ENCODE measurements around the gene NOG.

Gene NOG

DNA sequence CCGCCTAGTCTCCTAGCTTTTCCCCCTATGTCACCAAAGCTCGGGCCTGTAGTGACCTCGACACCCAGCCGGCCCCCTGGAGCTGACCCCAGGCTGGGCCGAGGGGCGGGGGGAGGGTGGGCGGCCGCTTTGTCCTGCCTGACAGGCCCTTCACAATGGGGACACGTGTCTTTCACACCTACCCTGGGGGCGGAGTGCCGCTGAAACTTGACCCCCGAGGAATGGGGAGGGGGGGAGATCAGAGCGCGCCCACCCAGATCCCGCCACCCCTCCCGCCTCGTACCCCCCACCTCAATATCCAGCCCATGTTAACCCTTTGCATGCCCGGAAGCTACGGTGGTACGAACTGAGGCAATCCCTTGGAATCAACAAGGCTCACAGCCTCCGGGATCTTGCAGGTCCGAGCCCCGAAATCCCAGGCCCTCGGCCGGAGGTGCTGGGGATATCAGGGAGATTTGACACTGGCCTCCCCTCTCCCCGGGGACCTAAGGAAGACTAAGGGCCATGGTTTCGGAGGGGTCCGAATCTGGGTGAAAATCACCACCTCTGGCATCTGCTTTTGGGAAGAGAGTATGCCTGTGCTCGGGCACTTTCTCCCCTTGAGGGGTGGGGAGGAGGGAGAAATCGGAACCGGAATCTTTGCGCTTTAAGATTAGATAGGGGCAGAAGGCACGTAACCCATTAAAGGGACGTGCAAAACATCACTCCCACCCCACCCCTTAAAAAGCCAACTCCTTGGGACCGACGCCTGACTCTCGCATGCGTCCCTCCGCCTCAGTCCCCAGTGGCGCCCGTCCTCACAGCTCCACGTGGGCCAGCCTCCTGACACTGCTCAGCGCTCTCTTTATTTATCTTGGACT lies 2.6 kb downstream of the NOG start:
- H3K4me1 ChIP-seq (ENCODE audit: insufficient read depth, poor library complexity, severe bottlenecking): no peaks in the 10 kb centered on the region
- peak overlapping the region; percentile 11 for H3K4me3 ChIP-seq (ENCODE audit: severe bottlenecking)
- peaks cover 21% of the 10 kb centered on the region for H3K27me3 ChIP-seq (ENCODE audit: insufficient read depth, poor library complexity, severe bottlenecking)
- TF ChIP-seq, protein P1, sequence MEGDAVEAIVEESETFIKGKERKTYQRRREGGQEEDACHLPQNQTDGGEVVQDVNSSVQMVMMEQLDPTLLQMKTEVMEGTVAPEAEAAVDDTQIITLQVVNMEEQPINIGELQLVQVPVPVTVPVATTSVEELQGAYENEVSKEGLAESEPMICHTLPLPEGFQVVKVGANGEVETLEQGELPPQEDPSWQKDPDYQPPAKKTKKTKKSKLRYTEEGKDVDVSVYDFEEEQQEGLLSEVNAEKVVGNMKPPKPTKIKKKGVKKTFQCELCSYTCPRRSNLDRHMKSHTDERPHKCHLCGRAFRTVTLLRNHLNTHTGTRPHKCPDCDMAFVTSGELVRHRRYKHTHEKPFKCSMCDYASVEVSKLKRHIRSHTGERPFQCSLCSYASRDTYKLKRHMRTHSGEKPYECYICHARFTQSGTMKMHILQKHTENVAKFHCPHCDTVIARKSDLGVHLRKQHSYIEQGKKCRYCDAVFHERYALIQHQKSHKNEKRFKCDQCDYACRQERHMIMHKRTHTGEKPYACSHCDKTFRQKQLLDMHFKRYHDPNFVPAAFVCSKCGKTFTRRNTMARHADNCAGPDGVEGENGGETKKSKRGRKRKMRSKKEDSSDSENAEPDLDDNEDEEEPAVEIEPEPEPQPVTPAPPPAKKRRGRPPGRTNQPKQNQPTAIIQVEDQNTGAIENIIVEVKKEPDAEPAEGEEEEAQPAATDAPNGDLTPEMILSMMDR (IDR thresholded peaks at IDR 0.05; ENCODE audit: poor library complexity, severe bottlenecking): no peak
- DNase-seq (ENCODE audit: low spot score): no peak
- no peaks in the 10 kb centered on the region for H3K36me3 ChIP-seq (ENCODE audit: low read depth)
- peak overlapping the region; percentile 83 for H3K27ac ChIP-seq (ENCODE audit: poor library complexity, severe bottlenecking)
- H3K9me3 ChIP-seq (ENCODE audit: severe bottlenecking): no peaks in the 10 kb centered on the region
- ATAC-seq (ENCODE audit: low read depth): no peak

GRCh38 chr17:56596691-56597494 lies 3.4 kb downstream of the NOG start:
- Histone ChIP-seq H3K4me1 (ENCODE audit: insufficient read depth, poor library complexity, severe bottlenecking) (no peaks in the 10 kb centered on the region), H3K27me3 (ENCODE audit: insufficient read depth, poor library complexity, severe bottlenecking) (peaks cover 21% of the 10 kb centered on the region), H3K36me3 (ENCODE audit: low read depth) (no peaks in the 10 kb centered on the region), H3K9me3 (ENCODE audit: severe bottlenecking) (no peaks in the 10 kb centered on the region), H3K27ac (ENCODE audit: poor library complexity, severe bottlenecking) (peak overlapping the region; percentile 83), H3K4me3 (ENCODE audit: severe bottlenecking) (peak overlapping the region; percentile 26)
- DNase-seq (ENCODE audit: low spot score): no peak
- TF ChIP-seq, protein P1 (IDR thresholded peaks at IDR 0.05; ENCODE audit: poor library complexity, severe bottlenecking): no peak
- ATAC-seq (ENCODE audit: low read depth): no peak

GRCh38 chr17:56597495-56597990 lies 4.0 kb downstream of the NOG start:
- Histone ChIP-seq H3K4me3 (ENCODE audit: severe bottlenecking) (peak overlapping the region; percentile 26), H3K4me1 (ENCODE audit: insufficient read depth, poor library complexity, severe bottlenecking) (no peaks in the 10 kb centered on the region), H3K9me3 (ENCODE audit: severe bottlenecking) (no peaks in the 10 kb centered on the region), H3K27me3 (ENCODE audit: insufficient read depth, poor library complexity, severe bottlenecking) (peaks cover 21% of the 10 kb centered on the region), H3K36me3 (ENCODE audit: low read depth) (no peaks in the 10 kb centered on the region), H3K27ac (ENCODE audit: poor library complexity, severe bottlenecking) (peak overlapping the region; percentile 83)
- TF ChIP-seq, protein P1 (IDR thresholded peaks at IDR 0.05; ENCODE audit: poor library complexity, severe bottlenecking): no peak
- ATAC-seq (ENCODE audit: low read depth) (no peak), DNase-seq (ENCODE audit: low spot score) (no peak)

DNA sequence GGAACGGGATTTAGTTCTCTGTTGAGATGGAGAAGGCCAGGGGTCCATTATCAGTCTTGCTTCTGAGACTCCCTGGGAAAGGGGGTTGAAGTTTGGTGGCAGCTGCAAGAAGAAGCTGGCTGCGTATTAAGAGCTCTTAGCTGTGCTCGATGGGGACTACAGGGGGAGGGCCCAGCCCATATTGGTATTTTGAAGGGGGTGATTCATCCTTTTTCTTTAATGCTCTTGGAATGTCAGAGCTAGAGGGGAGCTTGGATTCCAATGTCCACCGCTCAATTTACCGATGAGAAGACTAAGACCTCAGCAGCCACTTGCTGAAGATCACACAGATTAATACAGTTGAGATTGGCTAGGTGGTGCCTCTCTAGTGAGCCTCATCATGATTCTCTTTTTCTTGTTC lies 5.0 kb downstream of the NOG start:
- H3K36me3 ChIP-seq (ENCODE audit: low read depth): no peaks in the 10 kb centered on the region
- ATAC-seq (ENCODE audit: low read depth): no peak
- no peak overlapping the region for H3K4me3 ChIP-seq (ENCODE audit: severe bottlenecking)
- TF ChIP-seq, protein P1 (IDR thresholded peaks at IDR 0.05; ENCODE audit: poor library complexity, severe bottlenecking): no peak
- no peaks in the 10 kb centered on the region for H3K9me3 ChIP-seq (ENCODE audit: severe bottlenecking)
- H3K27ac ChIP-seq (ENCODE audit: poor library complexity, severe bottlenecking): no peak overlapping the region
- no peak for DNase-seq (ENCODE audit: low spot score)
- peaks cover 21% of the 10 kb centered on the region for H3K27me3 ChIP-seq (ENCODE audit: insufficient read depth, poor library complexity, severe bottlenecking)
- no peaks in the 10 kb centered on the region for H3K4me1 ChIP-seq (ENCODE audit: insufficient read depth, poor library complexity, severe bottlenecking)

All from RWPE2 (cell line).